Upper lobe of left lung (tissue), 4 donors: ENCODE data around the gene SRP19.

Experiments used
- CTCF ChIP-seq, 6 experiments: fragments of 450-650 bp in 4 of 6; fragments of 200-600 bp in 2 of 6; sonication (generic) in 2 of 6; IDR thresholded peaks; one replicate each; pipeline ENCODE4 v1.5.1; 2016 to 2019; ENCODE audit warnings: antibody characterized with exemption in 6 of 6
- EP300 ChIP-seq, 4 donors: sonication (generic); formaldehyde crosslinking; IDR thresholded peaks; one replicate each; pipeline ENCODE4 v1.5.1; 2017; ENCODE audit warnings: antibody characterized with exemption in 4 of 4, control low read depth in 2 of 4
- POLR2A ChIP-seq, 4 donors: fragments of 450-650 bp; IDR thresholded peaks; one replicate each; pipeline ENCODE4 v1.5.1; 2016 to 2017; ENCODE audit warnings: antibody characterized with exemption in 4 of 4, mild to moderate bottlenecking in 2 of 4
- POLR2AphosphoS5 ChIP-seq, 2 donors: sonication (generic); formaldehyde crosslinking; IDR thresholded peaks; one replicate each; pipeline ENCODE4 v1.5.1; 2017; ENCODE audit warnings: antibody characterized with exemption in 2 of 2

GRCh38 chr5:112895682-112896081 lies 34.6 kb downstream of the SRP19 start:
- TF ChIP-seq CTCF (IDR thresholded peaks at IDR 0.05) (no peak), POLR2A (IDR thresholded peaks at IDR 0.05) (no peak), POLR2AphosphoS5 (IDR thresholded peaks at IDR 0.05) (no peak), EP300 (IDR thresholded peaks at IDR 0.05) (no peak)
